HepG2 (cell line): ENCODE data around the gene ATP6V0D1. TPM values are rescaled to one million over a fixed set of nuclear protein-coding genes. Genes with fewer than 3 reads are reported as not detected.

Source experiments
- ATF4 ChIP-seq, 2 experiments: fragments of 450-650 bp in 1 of 2; sonication (generic) in 1 of 2; formaldehyde crosslinking; IDR thresholded peaks; 2 replicates each; pipeline versions ENCODE4 v1.5.0 to v1.8.0; 2020 to 2022; ENCODE audit warnings: mild to moderate bottlenecking in 1 of 2, missing genetic modification reagents in 1 of 2
- FUBP1 ChIP-seq: sonication (generic); formaldehyde crosslinking; IDR thresholded peaks from 2 replicates; pipeline ENCODE4 v1.5.1; 2020; ENCODE audit warnings: missing genetic modification reagents, mild to moderate bottlenecking, borderline replicate concordance
- HOXD1 ChIP-seq: sonication (generic); formaldehyde crosslinking; IDR thresholded peaks from 2 replicates; pipeline ENCODE4 v1.5.0; 2020; ENCODE audit warnings: missing genetic modification reagents
- MIXL1 ChIP-seq: IDR thresholded peaks from 2 replicates; pipeline ENCODE4 v1.6.1; 2016
- NR2F6 ChIP-seq, 2 experiments: IDR thresholded peaks; 2 replicates each; pipeline ENCODE4 v1.6.1; 2016; ENCODE audit warnings: antibody characterized with exemption in 1 of 2, mild to moderate bottlenecking in 1 of 2
- PATZ1 ChIP-seq: sonication (generic); formaldehyde crosslinking; IDR thresholded peaks from 2 replicates; pipeline ENCODE4 v1.4.0; 2020; ENCODE audit warnings: missing genetic modification reagents
- RXRA ChIP-seq: sonication (generic); formaldehyde crosslinking; IDR thresholded peaks from 2 replicates; pipeline ENCODE4 v1.5.1; 2020; ENCODE audit warnings: missing genetic modification reagents
- STAG1 ChIP-seq: sonication (generic); formaldehyde crosslinking; IDR thresholded peaks from 2 replicates; pipeline ENCODE4 v1.4.0; 2020; ENCODE audit warnings: missing genetic modification reagents
- TEF ChIP-seq: sonication (generic); formaldehyde crosslinking; IDR thresholded peaks from 2 replicates; pipeline ENCODE4 v1.5.0; 2020; ENCODE audit warnings: missing genetic modification reagents
- TGIF2 ChIP-seq: IDR thresholded peaks from 2 replicates; pipeline ENCODE4 v1.6.1; 2016; ENCODE audit warnings: control low read depth, missing compliant biosample characterization
- ZBTB33 ChIP-seq: sonication (generic); formaldehyde crosslinking; IDR thresholded peaks from 2 replicates; pipeline ENCODE4 v1.4.0; 2020; ENCODE audit warnings: missing genetic modification reagents
- ZBTB40 ChIP-seq, 2 experiments: fragments of 450-650 bp in 1 of 2; sonication (generic) in 1 of 2; formaldehyde crosslinking in 1 of 2; IDR thresholded peaks; 2 replicates each; pipeline versions ENCODE4 v1.6.1 to v1.8.0; 2016 to 2022; ENCODE audit warnings: antibody characterized with exemption in 1 of 2, mild to moderate bottlenecking in 1 of 2, missing genetic modification reagents in 1 of 2
- polyA plus RNA-seq, 8 experiments: library from polyadenylated mRNA; depleted of rRNA in 3 of 8; stranded (reverse) in 7 of 8; unstranded in 1 of 8; fragments of >200 nt; fragmentation: Illumina TruSeq in 4 of 8; extraction: Trizol in 4 of 8; gene quantifications; 2 replicates each; pipeline versions ENCODE4 v1.2.1 to v1.2.3, GENCODE V29; 2011 to 2016; ENCODE audit warnings: low read depth in 4 of 8, missing spikeins in 1 of 8, mixed read lengths in 1 of 8; ENCODE audit not compliant: insufficient read depth in 1 of 8
- total RNA-seq, 5 experiments: library from RNA; depleted of rRNA; stranded (reverse); fragments of >200 nt; fragmentation: Illumina TruSeq; extraction: Trizol; gene quantifications; 2 replicates each; pipeline ENCODE4 v1.2.3, GENCODE V29; 2016; ENCODE audit warnings: low read depth in 1 of 5

ATP6V0D1 gene
- total and polyA plus RNA-seq, 2 of the 13 experiments (the other 11 are each of a cell fraction or from before 2014, with no cell fraction given), result 51.1 to 61.3 TPM

- TF ChIP-seq TEF (CRISPR knock-in tag) (no peak), ZBTB33 (CRISPR knock-in tag) (no peak), NR2F6 (IDR thresholded peaks at IDR 0.05) (no peak), NR2F6 (CRISPR knock-in tag; IDR thresholded peaks at IDR 0.05) (no peak), ATF4 (CRISPR knock-in tag; IDR thresholded peaks at IDR 0.05) (no peak), STAG1 (CRISPR knock-in tag) (no peak), MIXL1 (CRISPR knock-in tag) (no peak), PATZ1 (no peak), RXRA (CRISPR knock-in tag) (no peak), TGIF2 (CRISPR knock-in tag) (no peak; the same call in 1 of the 2 replicates), FUBP1 (CRISPR knock-in tag) (no peak), HOXD1 (CRISPR knock-in tag) (no peak), ZBTB40 (IDR thresholded peaks at IDR 0.05) (no peak), ZBTB40 (CRISPR knock-in tag; IDR thresholded peaks at IDR 0.05) (no peak)
Observed at GRCh38 chr16:67529582-67530012, 48.6 kb upstream of the ATP6V0D1 start (continued).
